Fibroblast of villous mesenchyme (primary cell): ENCODE results near the gene DCUN1D1. TPM values are rescaled to one million over a fixed set of nuclear protein-coding genes. Genes with fewer than 3 reads are reported as not detected.

ENCODE experiments used
- DNase-seq: peaks from one replicate; pipeline ENCODE4 v3.0.0-alpha.2; 2010; ENCODE audit warnings: low read depth
- H3K4me3 ChIP-seq: 2 replicates; pipeline ENCODE4 v1.5.1; 2011; ENCODE audit warnings: low read depth, mild to moderate bottlenecking, low read length
- total RNA-seq: library from RNA; depleted of rRNA; stranded (reverse); fragments of >200 nt; gene quantifications from 2 replicates; pipeline ENCODE4 v1.2.3, GENCODE V29; 2012
- TF ChIP-seq, protein P1 (sequence below): IDR thresholded peaks from 2 replicates; pipeline ENCODE4 v1.5.1; 2012; ENCODE audit warnings: low read depth, mild to moderate bottlenecking, low read length; ENCODE audit not compliant: insufficient read depth

DCUN1D1 gene
- total RNA-seq, 1 donor, result 40.2 TPM

DNA sequence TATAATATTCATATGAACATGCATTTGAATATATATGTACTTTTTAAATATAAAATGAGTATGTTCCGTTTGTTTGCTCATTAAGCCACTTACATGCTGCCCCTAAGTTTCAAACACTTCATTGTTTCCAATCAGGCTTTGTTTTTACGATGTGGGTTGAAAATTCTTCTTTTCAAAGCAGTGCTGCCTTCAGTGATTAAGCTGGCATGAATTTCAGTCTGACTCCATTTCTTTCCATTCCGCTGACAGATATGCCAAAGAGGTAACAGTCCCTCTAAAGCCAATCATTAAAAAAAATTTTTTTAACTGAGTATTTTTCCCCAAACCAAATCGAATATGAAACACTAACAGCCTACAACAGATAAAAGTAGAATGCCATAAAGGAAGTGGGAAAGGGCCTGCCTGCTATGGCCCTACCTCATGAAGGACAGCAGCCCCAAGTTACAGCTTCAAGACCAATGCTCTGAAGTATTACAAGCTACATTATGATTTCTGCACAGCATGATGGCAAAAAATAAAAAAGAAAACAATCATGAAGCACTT, 40.0 kb downstream of the DCUN1D1 start:
- TF ChIP-seq, protein P1, sequence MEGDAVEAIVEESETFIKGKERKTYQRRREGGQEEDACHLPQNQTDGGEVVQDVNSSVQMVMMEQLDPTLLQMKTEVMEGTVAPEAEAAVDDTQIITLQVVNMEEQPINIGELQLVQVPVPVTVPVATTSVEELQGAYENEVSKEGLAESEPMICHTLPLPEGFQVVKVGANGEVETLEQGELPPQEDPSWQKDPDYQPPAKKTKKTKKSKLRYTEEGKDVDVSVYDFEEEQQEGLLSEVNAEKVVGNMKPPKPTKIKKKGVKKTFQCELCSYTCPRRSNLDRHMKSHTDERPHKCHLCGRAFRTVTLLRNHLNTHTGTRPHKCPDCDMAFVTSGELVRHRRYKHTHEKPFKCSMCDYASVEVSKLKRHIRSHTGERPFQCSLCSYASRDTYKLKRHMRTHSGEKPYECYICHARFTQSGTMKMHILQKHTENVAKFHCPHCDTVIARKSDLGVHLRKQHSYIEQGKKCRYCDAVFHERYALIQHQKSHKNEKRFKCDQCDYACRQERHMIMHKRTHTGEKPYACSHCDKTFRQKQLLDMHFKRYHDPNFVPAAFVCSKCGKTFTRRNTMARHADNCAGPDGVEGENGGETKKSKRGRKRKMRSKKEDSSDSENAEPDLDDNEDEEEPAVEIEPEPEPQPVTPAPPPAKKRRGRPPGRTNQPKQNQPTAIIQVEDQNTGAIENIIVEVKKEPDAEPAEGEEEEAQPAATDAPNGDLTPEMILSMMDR, result no peak
- no peak overlapping the region for H3K4me3 ChIP-seq
- DNase-seq, result no peak

- DNase-seq, result peak; percentile 39
- TF ChIP-seq, protein P1, result no peak
- H3K4me3 ChIP-seq, result no peak overlapping the region
Measured at GRCh38 chr3:182937293-182938051, 42.9 kb downstream of the DCUN1D1 start.

GRCh38 chr3:182936918-182937285, 43.4 kb downstream of the DCUN1D1 start:
- TF ChIP-seq, protein P1, result no peak
- no peak overlapping the region for H3K4me3 ChIP-seq
- DNase-seq, result no peak

- H3K4me3 ChIP-seq, result no peak overlapping the region
- no peak for DNase-seq
- TF ChIP-seq, protein P1, result no peak
Measured at GRCh38 chr3:182936239-182936917, 44.0 kb downstream of the DCUN1D1 start.

- no peak overlapping the region for H3K4me3 ChIP-seq
- no peak for DNase-seq
- TF ChIP-seq, protein P1, result no peak
Measured at GRCh38 chr3:182935803-182936202, 44.5 kb downstream of the DCUN1D1 start.

DNA sequence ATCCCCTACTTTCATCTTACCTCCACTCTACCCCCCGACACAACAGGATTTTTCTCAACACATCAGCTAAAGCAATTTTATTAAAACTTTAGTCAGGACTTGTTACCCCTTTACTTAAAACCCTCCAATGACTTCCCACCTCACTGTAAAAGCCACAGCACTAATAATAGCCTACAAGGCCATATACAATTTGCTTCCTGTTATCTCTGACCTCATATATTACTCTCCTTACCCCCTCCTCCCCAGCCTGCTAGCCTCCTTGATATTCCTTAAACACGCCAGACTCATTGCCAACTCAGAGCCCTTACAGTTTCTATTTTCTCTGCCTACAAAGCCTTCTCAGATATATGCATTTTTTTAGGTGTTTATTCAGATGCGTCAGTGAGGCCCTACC, 54.4 kb downstream of the DCUN1D1 start:
- no peak for DNase-seq
- TF ChIP-seq, protein P1, result no peak
- H3K4me3 ChIP-seq, result no peak overlapping the region
